ENCODE data around the gene UBQLN3. TPM values are rescaled to one million over a fixed set of nuclear protein-coding genes. Genes with fewer than 3 reads are reported as not detected.

The UBQLN3 gene
- total RNA-seq, result 0.58 TPM
- not detected for polyA plus RNA-seq

DNA sequence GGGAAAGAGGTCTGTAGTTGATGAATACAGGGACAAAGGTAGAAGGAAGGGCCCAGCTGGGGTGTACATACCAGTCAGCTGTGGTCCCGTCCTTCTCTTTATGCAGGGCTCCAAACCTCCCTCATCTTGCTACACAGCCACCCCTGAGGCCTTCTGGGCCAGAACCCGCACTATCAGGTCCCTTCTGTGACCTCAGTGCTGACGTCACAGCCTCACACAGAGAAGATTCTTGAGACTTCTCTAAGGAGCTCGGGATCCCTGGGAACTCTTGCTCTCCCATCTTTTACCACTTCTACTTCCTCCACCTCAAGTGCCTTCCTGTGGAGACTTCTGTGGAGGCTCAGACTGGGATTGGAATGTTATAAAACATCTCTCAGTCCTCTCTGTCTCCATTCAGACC, at the start of gene UBQLN3:
Gene UBQLN3, minus strand, starts transcription at position 155 of the 400 bp plus-strand sequence. CDS start 399 bp downstream, outside the sequence.
- H3K4me3 ChIP-seq (ENCODE audit: low read depth, low read length), result no peak within 1 kb of the TSS
- 80% methylated on average over 4 of the region's 4 CpGs for WGBS
- no peaks in the 10 kb centered on the region for H3K36me3 ChIP-seq (ENCODE audit: insufficient read depth)
- DNase-seq (ENCODE audit: extremely low spot score), result no peak
- no peak within 1 kb of the TSS for H3K27ac ChIP-seq (ENCODE audit: low read depth)
- H3K4me1 ChIP-seq (ENCODE audit: insufficient read depth), result no peaks in the 10 kb centered on the region

DNA sequence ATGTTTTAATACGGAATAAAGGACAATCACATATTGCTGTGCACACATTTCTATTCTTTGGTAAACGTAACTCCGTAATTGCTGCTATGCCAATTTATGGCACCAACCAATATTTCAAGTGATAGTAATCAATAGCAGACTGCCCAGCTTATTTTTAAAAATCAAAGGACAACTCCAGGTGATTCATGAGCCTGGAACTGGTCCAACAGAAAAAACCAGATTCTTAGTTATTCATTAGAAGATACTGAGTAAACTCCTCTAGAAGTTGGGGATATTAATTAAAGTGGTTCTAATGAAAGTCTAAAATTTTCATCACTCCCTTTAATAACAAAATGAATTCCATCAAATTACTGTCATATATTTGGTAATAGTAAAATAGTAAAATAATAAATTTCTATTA, 48.0 kb upstream of the UBQLN3 start:
- no peaks in the 10 kb centered on the region for H3K4me1 ChIP-seq (ENCODE audit: insufficient read depth)
- no peak overlapping the region for H3K27ac ChIP-seq (ENCODE audit: low read depth)
- 32% methylated on average over 3 of the region's 3 CpGs for WGBS
- no peak overlapping the region for H3K4me3 ChIP-seq (ENCODE audit: low read depth, low read length)
- no peaks in the 10 kb centered on the region for H3K36me3 ChIP-seq (ENCODE audit: insufficient read depth)
- DNase-seq (ENCODE audit: extremely low spot score), result no peak

DNA sequence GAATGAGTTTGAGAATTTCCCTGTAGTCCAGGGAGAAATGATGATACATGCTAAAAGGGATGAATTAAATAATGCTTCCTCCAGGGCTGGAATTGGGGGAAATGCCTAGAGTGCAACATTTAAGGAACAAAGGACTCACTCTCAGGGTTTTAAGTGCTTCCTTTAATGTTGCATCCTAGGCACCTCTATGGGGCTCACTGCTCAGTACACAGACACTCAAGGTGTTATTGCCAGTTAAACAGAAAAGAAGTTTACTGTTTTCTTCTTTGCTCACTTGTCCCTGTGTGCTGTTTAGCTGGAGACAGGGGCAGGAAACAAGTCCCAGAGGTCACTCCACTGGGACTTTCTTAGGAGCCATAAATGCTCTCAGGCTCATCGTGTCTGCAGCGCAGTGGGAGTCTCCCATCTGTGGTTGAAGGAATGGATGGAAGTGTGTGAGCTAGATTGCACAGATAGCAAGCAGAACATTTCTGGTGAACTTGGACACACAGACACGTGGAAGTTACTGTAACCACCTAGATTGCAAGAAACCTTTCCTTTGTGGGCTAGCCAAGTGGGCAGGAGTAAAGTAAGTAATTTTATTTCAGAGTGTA, 46.9 kb upstream of the UBQLN3 start:
- Histone ChIP-seq H3K36me3 (ENCODE audit: insufficient read depth) (no peaks in the 10 kb centered on the region), H3K27ac (ENCODE audit: low read depth) (no peak overlapping the region), H3K4me3 (ENCODE audit: low read depth, low read length) (no peak overlapping the region), H3K4me1 (ENCODE audit: insufficient read depth) (no peaks in the 10 kb centered on the region)
- no peak for DNase-seq (ENCODE audit: extremely low spot score)
- 35% methylated on average over 3 of the region's 3 CpGs for WGBS

DNA sequence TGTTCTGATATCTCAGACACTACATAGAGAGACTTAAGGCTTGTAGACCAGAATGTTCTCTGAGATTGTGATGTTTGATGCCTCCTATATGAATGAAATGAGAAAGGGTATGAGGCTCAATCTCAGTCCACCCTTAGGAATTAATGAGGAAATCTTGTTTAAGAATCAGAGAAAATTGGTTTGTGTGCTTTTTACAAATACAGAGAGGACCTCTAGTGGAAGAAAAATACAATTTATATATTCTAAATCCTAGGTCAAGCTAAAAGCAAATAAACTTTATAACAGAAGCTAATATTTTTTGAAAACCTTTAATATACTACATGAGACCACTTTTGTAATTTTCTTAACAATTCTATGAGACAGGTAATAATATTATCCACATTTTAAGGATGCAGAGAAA, 43.6 kb upstream of the UBQLN3 start:
- Histone ChIP-seq H3K4me1 (ENCODE audit: insufficient read depth) (no peaks in the 10 kb centered on the region), H3K36me3 (ENCODE audit: insufficient read depth) (no peaks in the 10 kb centered on the region), H3K4me3 (ENCODE audit: low read depth, low read length) (no peak overlapping the region), H3K27ac (ENCODE audit: low read depth) (no peak overlapping the region)
- DNase-seq (ENCODE audit: extremely low spot score), result no peak

DNA sequence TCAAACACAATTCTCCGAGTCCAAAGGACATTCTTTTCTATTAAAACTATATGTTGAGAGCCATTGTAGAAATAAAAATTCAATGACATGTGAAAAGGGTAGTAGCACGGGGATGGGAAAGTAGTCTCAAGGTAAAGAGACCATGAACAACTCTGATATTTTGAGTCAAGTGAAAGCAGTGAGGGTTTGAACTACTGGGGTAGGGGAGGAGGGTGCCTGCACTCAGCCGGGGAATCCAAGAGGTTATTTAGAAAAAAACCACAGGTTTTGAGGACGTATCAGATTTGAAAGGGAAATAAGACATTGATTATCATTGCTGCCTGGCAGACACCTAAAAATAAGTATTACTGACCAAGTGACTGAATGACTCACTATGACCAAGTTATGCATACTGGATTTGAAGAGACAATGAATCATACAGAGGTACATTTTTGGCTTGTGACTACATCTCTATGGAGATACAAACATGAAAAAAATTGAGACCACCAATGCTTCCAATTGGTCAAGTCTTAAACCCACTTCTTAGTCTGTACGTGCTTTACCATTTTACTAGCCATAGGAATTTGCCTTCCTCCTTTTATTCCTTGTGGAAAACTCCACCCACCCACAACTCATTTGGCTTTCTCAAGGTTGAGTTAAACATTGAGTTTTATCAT, 40.8 kb upstream of the UBQLN3 start:
- H3K4me3 ChIP-seq (ENCODE audit: low read depth, low read length), result no peak overlapping the region
- no peaks in the 10 kb centered on the region for H3K4me1 ChIP-seq (ENCODE audit: insufficient read depth)
- no peaks in the 10 kb centered on the region for H3K36me3 ChIP-seq (ENCODE audit: insufficient read depth)
- WGBS, result 62% methylated on average over 5 of the region's 5 CpGs
- H3K27ac ChIP-seq (ENCODE audit: low read depth), result no peak overlapping the region
- no peak for DNase-seq (ENCODE audit: extremely low spot score)

DNA sequence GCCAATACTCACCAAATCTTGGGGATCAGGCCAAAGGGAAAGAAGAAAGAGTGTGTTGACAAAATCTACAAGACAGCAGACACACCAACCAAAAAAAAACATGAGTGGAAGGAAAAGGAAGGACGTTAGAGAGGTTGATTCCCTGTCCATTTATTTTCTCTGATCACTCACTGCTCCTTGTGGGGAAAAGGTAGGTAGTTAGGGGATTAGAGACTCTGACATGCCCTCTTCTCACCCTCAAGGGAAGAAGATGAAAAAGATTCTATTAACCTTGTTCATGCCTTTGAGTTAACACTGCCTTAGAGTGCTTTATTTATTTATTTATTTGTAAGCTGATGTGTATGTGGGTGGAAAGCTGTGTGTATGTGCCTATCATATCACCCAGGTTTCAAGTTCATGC, 38.7 kb upstream of the UBQLN3 start, which contains the start of gene OR52H1:
Gene OR52H1, minus strand, starts transcription at position 101 of the 400 bp plus-strand sequence. CDS start 3,035 bp downstream, outside the sequence.
- H3K4me3 ChIP-seq (ENCODE audit: low read depth, low read length), result no peak within 1 kb of the TSS
- no peak within 1 kb of the TSS for H3K27ac ChIP-seq (ENCODE audit: low read depth)
- 48% methylated on average over 1 of the region's 1 CpG for WGBS
- no peaks in the 10 kb centered on the region for H3K36me3 ChIP-seq (ENCODE audit: insufficient read depth)
- DNase-seq (ENCODE audit: extremely low spot score), result no peak
- no peaks in the 10 kb centered on the region for H3K4me1 ChIP-seq (ENCODE audit: insufficient read depth)

DNA sequence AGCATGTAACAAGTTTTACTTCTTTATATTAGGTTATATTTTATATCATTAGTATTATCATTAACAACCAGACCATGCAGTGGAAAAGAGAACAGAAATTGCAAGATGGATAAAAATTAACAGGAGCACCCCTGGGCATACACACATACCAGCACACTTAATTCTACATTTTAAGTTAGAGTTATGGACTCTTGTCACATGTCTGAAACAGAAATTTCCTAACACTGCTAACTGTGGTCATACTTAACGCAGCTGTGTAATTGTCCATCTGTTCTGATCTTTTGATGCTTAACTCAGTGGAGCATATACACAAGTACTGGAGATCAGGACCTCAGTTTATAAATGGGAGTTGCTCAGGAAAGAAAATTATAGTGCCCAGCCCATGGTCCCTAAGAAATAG, 38.2 kb upstream of the UBQLN3 start:
- no peak overlapping the region for H3K4me3 ChIP-seq (ENCODE audit: low read depth, low read length)
- DNase-seq (ENCODE audit: extremely low spot score), result no peak
- H3K4me1 ChIP-seq (ENCODE audit: insufficient read depth), result no peaks in the 10 kb centered on the region
- 95% methylated on average over 1 of the region's 1 CpG for WGBS
- no peak overlapping the region for H3K27ac ChIP-seq (ENCODE audit: low read depth)
- no peaks in the 10 kb centered on the region for H3K36me3 ChIP-seq (ENCODE audit: insufficient read depth)

DNA sequence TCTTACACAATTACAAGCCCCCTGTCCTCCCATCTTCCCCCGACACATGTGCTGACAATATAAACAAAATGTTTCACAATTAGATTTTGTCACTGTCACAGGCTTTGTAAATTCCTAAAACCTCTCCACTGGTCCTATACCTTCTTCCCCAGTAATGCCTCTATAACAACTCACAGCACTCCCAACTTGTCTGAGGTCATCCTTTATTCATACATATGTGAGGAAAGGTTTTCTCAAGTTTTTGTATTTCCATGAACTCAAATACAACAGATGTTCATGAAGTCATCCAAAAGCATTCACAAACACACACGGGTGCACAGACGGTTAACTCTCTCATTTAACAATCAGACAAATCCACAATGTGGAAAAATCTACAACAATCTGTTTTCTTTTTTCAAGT, 36.7 kb upstream of the UBQLN3 start:
- no peak overlapping the region for H3K27ac ChIP-seq (ENCODE audit: low read depth)
- DNase-seq (ENCODE audit: extremely low spot score), result no peak
- 78% methylated on average over 3 of the region's 3 CpGs for WGBS
- H3K4me3 ChIP-seq (ENCODE audit: low read depth, low read length), result no peak overlapping the region
- H3K4me1 ChIP-seq (ENCODE audit: insufficient read depth), result no peaks in the 10 kb centered on the region
- H3K36me3 ChIP-seq (ENCODE audit: insufficient read depth), result no peaks in the 10 kb centered on the region

DNA sequence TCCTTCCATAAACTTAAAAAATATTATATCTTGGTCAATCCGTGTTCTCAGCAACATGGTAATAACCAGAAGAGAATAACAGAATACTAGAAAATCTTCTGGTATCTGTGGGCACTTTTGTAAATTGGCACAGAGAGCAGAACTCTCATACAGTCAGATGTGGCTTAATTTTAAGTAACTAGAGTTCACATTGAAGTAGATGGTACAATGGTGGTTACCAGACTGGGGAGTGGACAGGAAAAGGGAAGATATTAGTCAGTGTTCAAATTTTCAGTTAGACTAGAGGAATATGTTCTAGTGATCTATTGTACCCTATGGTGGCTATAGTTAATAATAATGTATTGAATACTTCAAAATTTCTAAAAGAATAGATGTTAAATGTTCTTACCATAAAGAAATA, 31.7 kb upstream of the UBQLN3 start:
- no peaks in the 10 kb centered on the region for H3K4me1 ChIP-seq (ENCODE audit: insufficient read depth)
- H3K36me3 ChIP-seq (ENCODE audit: insufficient read depth), result no peaks in the 10 kb centered on the region
- 16% methylated on average over 1 of the region's 1 CpG for WGBS
- DNase-seq (ENCODE audit: extremely low spot score), result no peak
- no peak overlapping the region for H3K27ac ChIP-seq (ENCODE audit: low read depth)
- H3K4me3 ChIP-seq (ENCODE audit: low read depth, low read length), result no peak overlapping the region

DNA sequence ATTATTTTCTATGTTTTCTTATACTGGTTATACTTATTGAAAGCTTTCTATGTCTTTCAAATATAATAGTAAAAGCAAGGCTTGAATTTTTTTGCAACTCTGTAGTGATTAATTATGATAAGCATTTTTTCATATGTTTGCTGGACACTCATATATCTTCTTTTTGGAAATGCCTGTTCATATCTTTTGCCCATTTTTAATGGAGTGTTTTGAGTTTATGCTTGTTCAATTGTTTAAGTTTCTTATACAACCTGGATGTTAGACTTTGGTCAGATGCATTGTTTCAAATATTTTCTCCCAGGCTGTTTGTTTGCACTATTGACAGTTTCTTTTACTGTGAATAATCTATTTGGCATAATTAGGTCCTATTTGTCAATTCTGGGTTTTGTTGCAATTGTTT, 26.7 kb upstream of the UBQLN3 start:
- H3K36me3 ChIP-seq (ENCODE audit: insufficient read depth), result no peaks in the 10 kb centered on the region
- H3K4me1 ChIP-seq (ENCODE audit: insufficient read depth), result no peaks in the 10 kb centered on the region
- DNase-seq (ENCODE audit: extremely low spot score), result no peak
- H3K4me3 ChIP-seq (ENCODE audit: low read depth, low read length), result no peak overlapping the region
- H3K27ac ChIP-seq (ENCODE audit: low read depth), result no peak overlapping the region

DNA sequence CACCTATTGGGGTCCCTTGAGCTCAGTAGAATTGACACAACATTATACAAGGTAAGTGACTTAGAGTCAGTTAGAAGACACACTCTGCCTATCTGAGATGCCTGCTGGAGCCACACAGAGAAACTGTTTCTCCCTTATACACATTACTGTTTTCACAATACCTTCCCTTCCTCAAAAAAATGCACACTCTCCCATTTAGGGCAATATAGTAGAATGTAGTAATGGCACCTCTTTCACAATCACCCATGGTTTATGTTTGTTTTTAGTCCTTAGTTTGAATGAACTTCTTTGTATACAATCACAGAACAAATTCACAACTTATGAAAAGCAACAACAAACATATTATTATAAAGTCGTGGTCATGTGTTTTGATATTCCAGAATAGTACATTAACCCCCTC, 24.3 kb upstream of the UBQLN3 start:
- no peak overlapping the region for H3K27ac ChIP-seq (ENCODE audit: low read depth)
- H3K4me3 ChIP-seq (ENCODE audit: low read depth, low read length), result no peak overlapping the region
- no peaks in the 10 kb centered on the region for H3K36me3 ChIP-seq (ENCODE audit: insufficient read depth)
- 77% methylated on average over 1 of the region's 1 CpG for WGBS
- no peaks in the 10 kb centered on the region for H3K4me1 ChIP-seq (ENCODE audit: insufficient read depth)
- no peak for DNase-seq (ENCODE audit: extremely low spot score)

DNA sequence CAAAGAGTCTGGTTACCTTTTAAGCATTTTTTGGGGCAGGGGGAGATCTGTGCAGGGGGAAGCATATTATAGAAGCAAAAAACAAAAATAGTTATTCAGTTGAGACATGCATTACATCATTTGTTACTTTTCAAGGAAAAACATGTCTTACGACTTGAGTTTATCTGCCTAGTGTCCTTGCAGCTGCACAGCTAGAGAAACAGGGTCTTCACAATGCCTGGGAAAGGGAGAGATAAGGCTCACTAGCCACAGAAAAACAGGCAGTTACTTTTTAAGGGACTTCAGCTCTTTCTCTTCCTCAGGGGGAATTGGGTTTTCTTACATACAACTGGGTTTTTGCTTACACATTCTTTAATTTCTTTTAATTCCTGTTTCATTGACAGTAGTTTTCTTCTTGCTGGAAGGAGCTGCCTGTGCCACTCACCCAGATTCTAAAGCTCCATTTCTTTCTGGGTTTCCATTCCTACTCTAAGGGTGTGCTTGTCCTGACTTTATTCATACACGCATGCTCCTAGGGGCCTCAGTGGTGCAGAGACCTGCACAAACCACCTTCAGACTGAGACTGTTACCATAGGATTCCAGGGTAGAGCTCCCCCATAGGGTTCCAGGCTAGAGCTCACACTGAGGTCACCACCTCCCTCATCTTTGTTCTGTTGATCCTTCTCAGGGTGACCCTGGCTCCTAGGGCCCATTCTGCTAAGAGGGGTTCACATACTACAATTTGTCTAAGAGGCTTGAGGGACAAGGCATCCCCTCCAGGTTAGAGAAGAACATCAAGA, 21.5 kb upstream of the UBQLN3 start:
- 64% methylated on average over 2 of the region's 2 CpGs for WGBS
- no peak for DNase-seq (ENCODE audit: extremely low spot score)
- no peak overlapping the region for H3K4me3 ChIP-seq (ENCODE audit: low read depth, low read length)
- H3K4me1 ChIP-seq (ENCODE audit: insufficient read depth), result no peaks in the 10 kb centered on the region
- no peak overlapping the region for H3K27ac ChIP-seq (ENCODE audit: low read depth)
- no peaks in the 10 kb centered on the region for H3K36me3 ChIP-seq (ENCODE audit: insufficient read depth)

DNA sequence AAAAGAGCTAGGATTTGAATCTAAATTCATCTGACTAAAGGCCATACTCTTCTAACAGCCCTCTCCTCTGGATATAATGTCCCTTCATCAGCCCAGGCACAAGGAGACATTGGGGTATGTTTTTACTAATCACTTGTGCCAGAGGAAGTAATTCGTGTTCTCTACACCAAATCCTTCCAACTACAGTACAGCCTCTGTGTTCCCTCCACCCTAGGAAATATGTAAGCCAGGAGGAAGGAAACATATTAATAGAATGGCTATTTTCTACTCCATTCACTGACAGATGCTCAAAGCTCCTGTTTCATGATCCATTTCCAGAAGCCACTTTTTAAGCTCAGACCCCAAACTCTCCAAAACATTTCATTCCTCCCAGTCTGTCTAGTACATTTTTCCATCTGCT, 18.7 kb upstream of the UBQLN3 start:
- Histone ChIP-seq H3K4me3 (ENCODE audit: low read depth, low read length) (no peak overlapping the region), H3K27ac (ENCODE audit: low read depth) (no peak overlapping the region), H3K4me1 (ENCODE audit: insufficient read depth) (no peaks in the 10 kb centered on the region), H3K36me3 (ENCODE audit: insufficient read depth) (no peaks in the 10 kb centered on the region)
- WGBS, result 42% methylated on average over 1 of the region's 1 CpG
- DNase-seq (ENCODE audit: extremely low spot score), result no peak

DNA sequence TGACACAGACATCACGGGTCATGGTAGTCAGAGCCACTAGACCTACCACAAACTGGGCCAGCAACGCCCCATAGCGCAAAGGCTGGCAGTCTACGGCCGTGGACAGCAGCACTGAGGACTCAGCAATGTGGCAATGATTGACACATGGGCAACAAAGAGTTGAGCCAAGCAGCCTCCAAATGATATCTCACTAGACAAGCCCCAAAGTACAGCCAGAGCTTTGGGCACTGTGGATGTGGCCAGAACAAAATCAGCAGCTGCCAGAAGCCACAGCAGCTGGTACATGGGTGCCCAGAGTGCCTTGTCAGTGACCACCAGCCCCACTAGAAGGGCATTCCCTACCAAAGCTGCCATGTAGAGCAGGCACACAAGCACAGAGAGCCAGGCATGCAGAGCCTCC, 18.0 kb upstream of the UBQLN3 start:
- no peak for DNase-seq (ENCODE audit: extremely low spot score)
- Histone ChIP-seq H3K4me3 (ENCODE audit: low read depth, low read length) (no peak overlapping the region), H3K27ac (ENCODE audit: low read depth) (no peak overlapping the region), H3K4me1 (ENCODE audit: insufficient read depth) (no peaks in the 10 kb centered on the region), H3K36me3 (ENCODE audit: insufficient read depth) (no peaks in the 10 kb centered on the region)
- 93% methylated on average over 5 of the region's 5 CpGs for WGBS

Measured in urinary bladder (tissue), 4 donors.